ENCODE data around the gene PBXIP1.
"Not testable (repeated sequence)": the region's sequence is repeated elsewhere in the genome, so short reads cannot be mapped to it uniquely, and the experiment has no call there.

The PBXIP1 gene

GRCh38 chr1:154912755-154913154 lies 43.1 kb downstream of the PBXIP1 start:
- Histone ChIP-seq H3K27ac (ENCODE audit: poor library complexity, severe bottlenecking) (no peak overlapping the region), H3K4me1 (ENCODE audit: insufficient read depth, poor library complexity, severe bottlenecking) (no peaks in the 10 kb centered on the region), H3K27me3 (ENCODE audit: insufficient read depth, poor library complexity, severe bottlenecking) (no peaks in the 10 kb centered on the region), H3K4me3 (ENCODE audit: severe bottlenecking) (no peak overlapping the region), H3K36me3 (ENCODE audit: low read depth) (no peaks in the 10 kb centered on the region), H3K9me3 (ENCODE audit: severe bottlenecking) (no peaks in the 10 kb centered on the region)
- ATAC-seq (ENCODE audit: low read depth) (no peak), DNase-seq (ENCODE audit: low spot score) (no peak)
- TF ChIP-seq CTCF (IDR thresholded peaks at IDR 0.05; ENCODE audit: poor library complexity, severe bottlenecking): no peak

GRCh38 chr1:154911691-154912550 lies 44.0 kb downstream of the PBXIP1 start:
- no peak for DNase-seq (ENCODE audit: low spot score)

GRCh38 chr1:154910851-154911250 lies 45.0 kb downstream of the PBXIP1 start:
- Histone ChIP-seq H3K4me3 (ENCODE audit: severe bottlenecking) (no peak overlapping the region), H3K9me3 (ENCODE audit: severe bottlenecking) (no peaks in the 10 kb centered on the region), H3K27ac (ENCODE audit: poor library complexity, severe bottlenecking) (no peak overlapping the region), H3K27me3 (ENCODE audit: insufficient read depth, poor library complexity, severe bottlenecking) (no peaks in the 10 kb centered on the region), H3K36me3 (ENCODE audit: low read depth) (no peaks in the 10 kb centered on the region), H3K4me1 (ENCODE audit: insufficient read depth, poor library complexity, severe bottlenecking) (no peaks in the 10 kb centered on the region)
- TF ChIP-seq CTCF (IDR thresholded peaks at IDR 0.05; ENCODE audit: poor library complexity, severe bottlenecking): no peak
- DNase-seq (ENCODE audit: low spot score) (no peak), ATAC-seq (ENCODE audit: low read depth) (no peak)

More at GRCh38 chr1:154911691-154912550, 44.0 kb downstream of the PBXIP1 start:
- no peaks in the 10 kb centered on the region for H3K9me3 ChIP-seq (ENCODE audit: severe bottlenecking)
- H3K4me3 ChIP-seq (ENCODE audit: severe bottlenecking): no peak overlapping the region
- no peak for TF ChIP-seq CTCF (IDR thresholded peaks at IDR 0.05; ENCODE audit: poor library complexity, severe bottlenecking)
- H3K27ac ChIP-seq (ENCODE audit: poor library complexity, severe bottlenecking): no peak overlapping the region
- H3K36me3 ChIP-seq (ENCODE audit: low read depth): no peaks in the 10 kb centered on the region
- no peaks in the 10 kb centered on the region for H3K27me3 ChIP-seq (ENCODE audit: insufficient read depth, poor library complexity, severe bottlenecking)
- ATAC-seq (ENCODE audit: low read depth): no peak
- no peaks in the 10 kb centered on the region for H3K4me1 ChIP-seq (ENCODE audit: insufficient read depth, poor library complexity, severe bottlenecking)

- H3K27ac ChIP-seq (ENCODE audit: poor library complexity, severe bottlenecking): no peak overlapping the region
- no peak for TF ChIP-seq CTCF (IDR thresholded peaks at IDR 0.05; ENCODE audit: poor library complexity, severe bottlenecking)
- no peaks in the 10 kb centered on the region for H3K36me3 ChIP-seq (ENCODE audit: low read depth)
- H3K4me1 ChIP-seq (ENCODE audit: insufficient read depth, poor library complexity, severe bottlenecking): no peaks in the 10 kb centered on the region
- H3K4me3 ChIP-seq (ENCODE audit: severe bottlenecking): no peak overlapping the region
- DNase-seq (ENCODE audit: low spot score) (no peak), ATAC-seq (ENCODE audit: low read depth) (no peak)
- no peaks in the 10 kb centered on the region for H3K9me3 ChIP-seq (ENCODE audit: severe bottlenecking)
- no peaks in the 10 kb centered on the region for H3K27me3 ChIP-seq (ENCODE audit: insufficient read depth, poor library complexity, severe bottlenecking)
These were observed 47.0 kb downstream of the PBXIP1 start for GRCh38 chr1:154908937-154909336.

- H3K4me1 ChIP-seq (ENCODE audit: insufficient read depth, poor library complexity, severe bottlenecking); H3K4me3 ChIP-seq (ENCODE audit: severe bottlenecking); H3K9me3 ChIP-seq (ENCODE audit: severe bottlenecking): not testable (repeated sequence)
These were observed 47.8 kb downstream of the PBXIP1 start for GRCh38 chr1:154908129-154908528.

More at GRCh38 chr1:154908129-154908528, 47.8 kb downstream of the PBXIP1 start:
- H3K27ac ChIP-seq (ENCODE audit: poor library complexity, severe bottlenecking); H3K27me3 ChIP-seq (ENCODE audit: insufficient read depth, poor library complexity, severe bottlenecking); DNase-seq (ENCODE audit: low spot score); ATAC-seq (ENCODE audit: low read depth); H3K36me3 ChIP-seq (ENCODE audit: low read depth): not testable (repeated sequence)

All from RWPE2 (cell line).